ENCODE data around the gene TEKT3. TPM values are rescaled to one million over a fixed set of nuclear protein-coding genes. Genes with fewer than 3 reads are reported as not detected.

The TEKT3 gene
- total and polyA plus RNA-seq, 11 donors, result 0.06 to 1.0 (median 0.50) TPM; not detected in 3

DNA sequence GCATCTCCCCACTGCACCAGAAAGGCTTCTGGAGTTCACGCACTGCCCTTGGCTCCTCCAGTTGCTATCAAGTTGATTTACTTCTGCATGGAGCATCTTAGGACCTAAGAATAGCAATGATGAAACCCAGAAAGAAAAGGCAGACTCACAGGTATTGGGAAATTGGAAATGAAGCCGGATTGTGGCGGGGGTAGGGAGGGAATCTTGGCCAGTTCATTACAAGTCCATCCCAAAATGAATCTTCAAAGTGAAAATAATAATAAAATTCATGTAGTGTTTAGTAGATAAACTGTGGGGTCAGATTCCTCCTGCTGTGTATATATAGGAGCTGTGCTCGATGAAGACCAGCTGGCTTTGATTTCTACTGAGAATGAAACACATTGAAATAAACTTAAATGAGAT is 33.7 kb downstream of the TEKT3 start:
- 67 to 72% (median 69%) methylated on average over 4 of the region's 4 CpGs for whole genome bisulfite sequencing, 4 donors
- no peaks in the 10 kb centered on the region for H3K36me3 ChIP-seq
- H3K27ac ChIP-seq, result peak overlapping the region in 1 of 12 donors; percentile 34
- no peaks in the 10 kb centered on the region for H3K9me3 ChIP-seq
- DNase-seq, result no peak
- H3K27me3 ChIP-seq, result no peaks in the 10 kb centered on the region
- ATAC-seq, result no peak
- TF ChIP-seq POLR2A (IDR thresholded peaks at IDR 0.05) (no peak), CTCF (IDR thresholded peaks at IDR 0.05) (no peak)
- peaks cover 0 to 10% (median 0%) of the 10 kb centered on the region in 12 donors for H3K4me1 ChIP-seq
- intact Hi-C loops (cut with DNase I), result no loop called here
- H3K4me3 ChIP-seq, result no peak overlapping the region

GRCh38 chr17:15303851-15304250 is 37.5 kb downstream of the TEKT3 start:
- TF ChIP-seq CTCF (IDR thresholded peaks at IDR 0.05), result no peak
- no peak for TF ChIP-seq POLR2A (IDR thresholded peaks at IDR 0.05)
- peaks cover 0 to 10% (median 0%) of the 10 kb centered on the region in 12 donors for H3K4me1 ChIP-seq
- no peak overlapping the region for H3K4me3 ChIP-seq
- no peaks in the 10 kb centered on the region for H3K9me3 ChIP-seq
- H3K36me3 ChIP-seq, result no peaks in the 10 kb centered on the region
- ATAC-seq, result no peak
- 85 to 91% (median 89%) methylated on average over 14 of the region's 14 CpGs for WGBS, 4 donors
- intact Hi-C loops (cut with DNase I), result no loop called here
- H3K27ac ChIP-seq, result no peak overlapping the region
- no peaks in the 10 kb centered on the region for H3K27me3 ChIP-seq
- no peak for DNase-seq

- 23 to 70% (median 47%) methylated on average over 3 of the region's 3 CpGs for WGBS, 4 donors
- H3K27ac ChIP-seq, result no peak overlapping the region
- intact Hi-C loops (cut with DNase I), result no loop called here
- no peaks in the 10 kb centered on the region for H3K9me3 ChIP-seq
- DNase-seq, result no peak
- no peak for TF ChIP-seq POLR2A (IDR thresholded peaks at IDR 0.05)
- TF ChIP-seq CTCF (IDR thresholded peaks at IDR 0.05), result no peak
- H3K36me3 ChIP-seq, result no peaks in the 10 kb centered on the region
- H3K4me1 ChIP-seq, result peaks cover 0 to 10% (median 0%) of the 10 kb centered on the region in 12 donors
- ATAC-seq, result no peak
- H3K4me3 ChIP-seq, result no peak overlapping the region
- no peaks in the 10 kb centered on the region for H3K27me3 ChIP-seq
Measured at GRCh38 chr17:15303268-15303667, 38.1 kb downstream of the TEKT3 start.

- intact Hi-C loops (cut with DNase I), result no loop called here
- no peak for ATAC-seq
- TF ChIP-seq CTCF (IDR thresholded peaks at IDR 0.05), result no peak
- no peak for TF ChIP-seq POLR2A (IDR thresholded peaks at IDR 0.05)
- no peaks in the 10 kb centered on the region for H3K36me3 ChIP-seq
- 71 to 74% (median 71%) methylated on average over 6 of the region's 6 CpGs for WGBS, 4 donors
- no peak overlapping the region for H3K27ac ChIP-seq
- peaks cover 0 to 10% (median 0%) of the 10 kb centered on the region in 12 donors for H3K4me1 ChIP-seq
- no peaks in the 10 kb centered on the region for H3K9me3 ChIP-seq
- no peak for DNase-seq
- no peaks in the 10 kb centered on the region for H3K27me3 ChIP-seq
- H3K4me3 ChIP-seq, result no peak overlapping the region
Measured at GRCh38 chr17:15301845-15302244, 39.6 kb downstream of the TEKT3 start.

All from heart left ventricle (tissue), 16 donors.